GM12878 (cell line): Measurements from ENCODE around the gene ANKS4B. TPM values are rescaled to one million over a fixed set of nuclear protein-coding genes. Genes with fewer than 3 reads are reported as not detected.

Experiments used
- ATAC-seq: fragments of 200-7000 bp; cut with Tn5 transposase; 3 replicates; pipeline ENCODE4 v1.9.1; 2020; ENCODE audit warnings: mild to moderate bottlenecking, moderate library complexity
- BruUV-seq: library from RNA; stranded (reverse); fragments of 400-500 nt; replicated peaks from 2 replicates; lab custom pipeline; 2021; lab: Mats Ljungman, UMichigan
- CTCF ChIA-PET: fragments of 300-600 bp; sonication (Branson Sonifier 250); formaldehyde crosslinking; extraction: SDS; loops from one replicate; lab custom pipeline; 2021; ENCODE audit warnings: inconsistent platforms; lab: Yijun Ruan, JAX
- POLR2A ChIA-PET: fragments of 350-600 bp; formaldehyde crosslinking; extraction: SDS; loops from one replicate; lab custom pipeline; 2021; ENCODE audit warnings: inconsistent platforms; lab: Charles Lee
- RAD21 ChIA-PET: fragments of 300-600 bp; sonication (Branson Sonifier 250); formaldehyde crosslinking; loops from one replicate; lab custom pipeline; 2023; ENCODE audit warnings: antibody characterized with exemption; ENCODE audit not compliant: unreplicated experiment; lab: Charles Lee
- SMC1A ChIA-PET: fragments of 300-600 bp; sonication (Branson Sonifier 250); formaldehyde crosslinking; loops from one replicate; lab custom pipeline; 2023; ENCODE audit not compliant: unreplicated experiment, uncharacterized antibody; lab: Charles Lee
- DNase-seq: peaks from one replicate; pipeline ENCODE4 v3.0.0-alpha.2; 2011; ENCODE audit warnings: low read depth, low spot score
- FAIRE-seq: peaks from 3 replicates; lab custom pipeline; 2011; peaks lifted over from hg19 to GRCh38; lab: Jason Lieb, UNC
- H2AFZ ChIP-seq: 2 replicates; pipeline ENCODE4 v1.6.0; 2011; ENCODE audit warnings: low read depth, low read length, control low read depth; ENCODE audit not compliant: control insufficient read depth
- H3K27ac ChIP-seq: 2 replicates; pipeline ENCODE4 v1.5.1; 2011; ENCODE audit warnings: control low read depth; ENCODE audit not compliant: control insufficient read depth, insufficient read depth
- H3K27me3 ChIP-seq, 2 experiments: replicated peaks in 1 of 2; 2 replicates each; pipeline versions ENCODE4 v1.6.0 to v1.6.1; 2011; ENCODE audit warnings: low read length in 1 of 2; ENCODE audit not compliant: control insufficient read depth in 2 of 2, insufficient read depth in 2 of 2
- H3K36me3 ChIP-seq, 2 experiments: 2 replicates each; pipeline ENCODE4 v1.5.1; 2011; ENCODE audit warnings: low read length in 1 of 2; ENCODE audit not compliant: control insufficient read depth in 2 of 2, insufficient read depth in 2 of 2
- H3K4me1 ChIP-seq: 2 replicates; pipeline ENCODE4 v1.6.1; 2011; ENCODE audit warnings: mild to moderate bottlenecking, low read length, moderate library complexity, mixed read lengths; ENCODE audit not compliant: control insufficient read depth, insufficient read depth
- H3K4me2 ChIP-seq: 2 replicates; pipeline ENCODE4 v1.6.0; 2011; ENCODE audit warnings: control low read depth; ENCODE audit not compliant: control insufficient read depth, insufficient read depth
- H3K4me3 ChIP-seq: fragments of 200-600 bp; sonication (generic); 2 replicates; pipeline ENCODE4 v1.5.1; 2016
- H3K79me2 ChIP-seq: 2 replicates; pipeline ENCODE4 v1.6.0; 2011; ENCODE audit warnings: low read length; ENCODE audit not compliant: control insufficient read depth, insufficient read depth
- H3K9ac ChIP-seq: 2 replicates; pipeline ENCODE4 v1.8.0; 2011; ENCODE audit warnings: low read length, control low read depth, mixed read lengths; ENCODE audit not compliant: control insufficient read depth, insufficient read depth
- H3K9me3 ChIP-seq: replicated peaks from 3 replicates; pipeline ENCODE4 v1.5.1; 2011; ENCODE audit warnings: mild to moderate bottlenecking, low read length; ENCODE audit not compliant: control insufficient read depth, insufficient read depth
- H4K20me1 ChIP-seq: 2 replicates; pipeline ENCODE4 v1.6.0; 2011; ENCODE audit not compliant: control insufficient read depth, insufficient read depth
- CHD1 ChIP-seq: IDR thresholded peaks from 2 replicates; pipeline ENCODE4 v1.6.1; 2012; ENCODE audit warnings: low read depth, low read length, improper control_type of control experiment
- CHD2 ChIP-seq: IDR thresholded peaks from 2 replicates; pipeline ENCODE4 v1.6.1; 2011; ENCODE audit warnings: low read depth, low read length, improper control_type of control experiment, borderline replicate concordance
- EP300 ChIP-seq, 2 experiments: fragments of 150-350 bp in 1 of 2; IDR thresholded peaks; 2 replicates each; pipeline ENCODE4 v1.6.1; 2011 to 2012; ENCODE audit warnings: low read depth in 2 of 2, low read length in 2 of 2, borderline replicate concordance in 1 of 2, improper control_type of control experiment in 1 of 2, inconsistent platforms in 1 of 2; ENCODE audit not compliant: control insufficient read depth in 1 of 2
- PAX8 ChIP-seq: fragments of 450-650 bp; IDR thresholded peaks from 2 replicates; pipeline ENCODE4 v1.6.1; 2017; ENCODE audit warnings: mild to moderate bottlenecking, moderate library complexity
- RBBP5 ChIP-seq: fragments of 200-600 bp; sonication (generic); conservative IDR thresholded peaks from 2 replicates; pipeline ENCODE4 v1.6.1; 2016
- SMAD5 ChIP-seq: IDR thresholded peaks from 2 replicates; pipeline ENCODE4 v1.6.1; 2016; ENCODE audit warnings: antibody characterized with exemption, low read depth
- SREBF1 ChIP-seq: IDR thresholded peaks from 2 replicates; pipeline ENCODE4 v1.6.1; 2012; ENCODE audit warnings: mild to moderate bottlenecking, low read length
- TARDBP ChIP-seq: IDR thresholded peaks from 2 replicates; pipeline ENCODE4 v1.6.1; 2016; ENCODE audit warnings: borderline replicate concordance
- ZBED1 ChIP-seq: IDR thresholded peaks from 2 replicates; pipeline ENCODE4 v1.6.1; 2016; ENCODE audit warnings: borderline replicate concordance
- ZNF622 ChIP-seq: fragments of 450-650 bp; IDR thresholded peaks from 2 replicates; pipeline ENCODE4 v1.6.1; 2017; ENCODE audit warnings: mild to moderate bottlenecking, inconsistent platforms
- WGBS: methylation state at CpG from one replicate; pipeline ENCODE4 v1.1.6; 2016; ENCODE audit warnings: low lambda C conversion rate; ENCODE audit not compliant: insufficient replicate concordance, insufficient coverage; ENCODE audit errors: missing lambda C conversion rate; 5-methylcytosine and 5-hydroxymethylcytosine counted together
- in situ Hi-C: fragments of 300-500 bp; cut with MboI; formaldehyde crosslinking; loops from 9 replicates; pipeline ENCODE4 v1.14.3; 2018; ENCODE audit warnings: mixed read lengths
- intact Hi-C: fragments of 100-400 bp; cut with micrococcal nuclease; formaldehyde crosslinking; loops from one replicate; pipeline ENCODE4 v1.14.2; 2022; ENCODE audit not compliant: unreplicated experiment
- polyA plus RNA-seq, 11 experiments: library from polyadenylated mRNA; depleted of rRNA in 4 of 11; unstranded in 6 of 11; stranded (reverse) in 5 of 11; fragments of >200 nt; fragmentation: Nextera tagmentation in 4 of 11; fragmentation: Illumina TruSeq in 1 of 11; extraction: Ambion mirVana in 4 of 11; extraction: Trizol in 1 of 11; gene quantifications; 1 replicate in 1 of 11; 2 replicates in 10 of 11; pipeline versions ENCODE4 v1.2.1 to v1.2.3, GENCODE V29; 2011 to 2016; ENCODE audit warnings: inconsistent platforms in 2 of 11, missing spikeins in 2 of 11, low read depth in 1 of 11
- total RNA-seq, 4 experiments: library from RNA; depleted of rRNA in 3 of 4; stranded (reverse); fragments of >200 nt in 3 of 4; fragmentation: Illumina TruSeq in 1 of 4; extraction: Trizol in 1 of 4; gene quantifications; 2 replicates each; pipeline versions ENCODE4 v1.2.1 to v1.2.3, GENCODE V29; 2013 to 2021
- TF ChIP-seq, protein P1 (sequence below): fragments of 450-650 bp; IDR thresholded peaks from 2 replicates; pipeline ENCODE4 v1.6.1; 2017; ENCODE audit warnings: mild to moderate bottlenecking
- TF ChIP-seq, protein P2 (sequence below): IDR thresholded peaks from 2 replicates; pipeline ENCODE4 v1.6.1; 2011; ENCODE audit warnings: mild to moderate bottlenecking, low read depth, low read length, moderate library complexity; ENCODE audit not compliant: insufficient replicate concordance
- TF ChIP-seq, protein P3 (sequence below): IDR thresholded peaks from 2 replicates; pipeline ENCODE4 v1.6.1; 2012; ENCODE audit warnings: low read depth, low read length, improper control_type of control experiment

Gene ANKS4B
- total and polyA plus RNA-seq, 10 of the 15 experiments (the other 5 are each of a cell fraction or from before 2014, with no cell fraction given), result 0.01 to 0.11 (median 0.05) TPM; not detected in 6

DNA sequence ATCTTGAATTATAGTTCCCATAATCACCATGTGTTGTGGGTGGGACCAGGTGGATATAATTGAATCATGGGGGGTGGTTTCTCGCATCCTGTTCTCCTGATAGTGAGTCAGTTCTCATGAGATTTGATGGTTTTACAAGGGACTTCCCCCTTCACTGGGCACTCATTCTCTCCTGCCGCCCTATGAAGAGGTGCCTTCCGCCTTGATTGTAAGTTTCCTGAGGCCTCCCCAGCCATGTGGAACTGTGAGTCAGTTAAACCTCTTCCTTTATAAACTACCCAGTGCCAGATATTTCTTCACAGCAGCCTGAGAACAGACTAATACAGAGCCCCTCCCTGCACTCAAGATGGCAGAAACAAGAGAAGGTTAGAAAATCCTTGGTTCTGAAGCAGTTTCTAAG lies 48.7 kb upstream of the ANKS4B start:
- H3K79me2 ChIP-seq, result no peaks in the 10 kb centered on the region
- FAIRE-seq, result no peak
- DNase-seq, result no peak
- peaks cover 6% of the 10 kb centered on the region; the same call in 2 of the 3 replicates for H3K9me3 ChIP-seq
- in situ Hi-C loops (loop anchor here (5.0 kb wide), 2 partner anchors 92 to 372 kb away; partner anchors contain the start of gene CRYM), intact Hi-C loops (no loop called here)
- no peak overlapping the region for H2AFZ ChIP-seq
- peaks cover 6% of the 10 kb centered on the region for H3K4me1 ChIP-seq
- ChIA-PET POLR2A (no interaction called here), SMC1A (no interaction called here), CTCF (interaction anchor here (5.7 kb wide), 1 partner anchor 93 kb away, joined by 58 read pairs; the partner anchor contains the start of gene CRYM), RAD21 (no interaction called here)
- H3K27me3 ChIP-seq, result no peaks in the 10 kb centered on the region
- ATAC-seq, result no peak
- no TSS peak for BruUV-seq
- TF ChIP-seq, protein P1, sequence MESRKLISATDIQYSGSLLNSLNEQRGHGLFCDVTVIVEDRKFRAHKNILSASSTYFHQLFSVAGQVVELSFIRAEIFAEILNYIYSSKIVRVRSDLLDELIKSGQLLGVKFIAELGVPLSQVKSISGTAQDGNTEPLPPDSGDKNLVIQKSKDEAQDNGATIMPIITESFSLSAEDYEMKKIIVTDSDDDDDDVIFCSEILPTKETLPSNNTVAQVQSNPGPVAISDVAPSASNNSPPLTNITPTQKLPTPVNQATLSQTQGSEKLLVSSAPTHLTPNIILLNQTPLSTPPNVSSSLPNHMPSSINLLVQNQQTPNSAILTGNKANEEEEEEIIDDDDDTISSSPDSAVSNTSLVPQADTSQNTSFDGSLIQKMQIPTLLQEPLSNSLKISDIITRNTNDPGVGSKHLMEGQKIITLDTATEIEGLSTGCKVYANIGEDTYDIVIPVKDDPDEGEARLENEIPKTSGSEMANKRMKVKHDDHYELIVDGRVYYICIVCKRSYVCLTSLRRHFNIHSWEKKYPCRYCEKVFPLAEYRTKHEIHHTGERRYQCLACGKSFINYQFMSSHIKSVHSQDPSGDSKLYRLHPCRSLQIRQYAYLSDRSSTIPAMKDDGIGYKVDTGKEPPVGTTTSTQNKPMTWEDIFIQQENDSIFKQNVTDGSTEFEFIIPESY, result no peak
- TF ChIP-seq CHD1, result no peak
- TF ChIP-seq EP300 (IDR thresholded peaks at IDR 0.05; ENCODE audit: borderline replicate concordance in 1 of 2, control insufficient read depth in 1 of 2, low read depth in 2 of 2, low read length in 2 of 2), result no peak
- no peak for TF ChIP-seq RBBP5
- TF ChIP-seq ZNF622, result no peak
- no peak for TF ChIP-seq PAX8
- no peak for TF ChIP-seq SREBF1
- TF ChIP-seq, protein P2, sequence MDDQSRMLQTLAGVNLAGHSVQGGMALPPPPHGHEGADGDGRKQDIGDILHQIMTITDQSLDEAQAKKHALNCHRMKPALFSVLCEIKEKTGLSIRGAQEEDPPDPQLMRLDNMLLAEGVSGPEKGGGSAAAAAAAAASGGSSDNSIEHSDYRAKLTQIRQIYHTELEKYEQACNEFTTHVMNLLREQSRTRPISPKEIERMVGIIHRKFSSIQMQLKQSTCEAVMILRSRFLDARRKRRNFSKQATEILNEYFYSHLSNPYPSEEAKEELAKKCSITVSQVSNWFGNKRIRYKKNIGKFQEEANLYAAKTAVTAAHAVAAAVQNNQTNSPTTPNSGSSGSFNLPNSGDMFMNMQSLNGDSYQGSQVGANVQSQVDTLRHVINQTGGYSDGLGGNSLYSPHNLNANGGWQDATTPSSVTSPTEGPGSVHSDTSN, result no peak
- no peak for TF ChIP-seq ZBED1
- TF ChIP-seq CHD2, result no peak
- TF ChIP-seq TARDBP, result no peak
- no peak for TF ChIP-seq SMAD5
- TF ChIP-seq, protein P3, sequence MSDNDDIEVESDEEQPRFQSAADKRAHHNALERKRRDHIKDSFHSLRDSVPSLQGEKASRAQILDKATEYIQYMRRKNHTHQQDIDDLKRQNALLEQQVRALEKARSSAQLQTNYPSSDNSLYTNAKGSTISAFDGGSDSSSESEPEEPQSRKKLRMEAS, result no peak
- H4K20me1 ChIP-seq, result no peaks in the 10 kb centered on the region
- no peak overlapping the region for H3K27ac ChIP-seq
- 9% methylated on average over 3 of the region's 3 CpGs for WGBS
- H3K4me3 ChIP-seq, result no peak overlapping the region
- no peak overlapping the region for H3K9ac ChIP-seq
- peaks cover 8 to 11% of the 10 kb centered on the region in 2 experiments; a peak in 3 of 4 replicates for H3K36me3 ChIP-seq
- no peak overlapping the region for H3K4me2 ChIP-seq
